ENCODE results near the gene TNRC6C.

The TNRC6C gene

DNA sequence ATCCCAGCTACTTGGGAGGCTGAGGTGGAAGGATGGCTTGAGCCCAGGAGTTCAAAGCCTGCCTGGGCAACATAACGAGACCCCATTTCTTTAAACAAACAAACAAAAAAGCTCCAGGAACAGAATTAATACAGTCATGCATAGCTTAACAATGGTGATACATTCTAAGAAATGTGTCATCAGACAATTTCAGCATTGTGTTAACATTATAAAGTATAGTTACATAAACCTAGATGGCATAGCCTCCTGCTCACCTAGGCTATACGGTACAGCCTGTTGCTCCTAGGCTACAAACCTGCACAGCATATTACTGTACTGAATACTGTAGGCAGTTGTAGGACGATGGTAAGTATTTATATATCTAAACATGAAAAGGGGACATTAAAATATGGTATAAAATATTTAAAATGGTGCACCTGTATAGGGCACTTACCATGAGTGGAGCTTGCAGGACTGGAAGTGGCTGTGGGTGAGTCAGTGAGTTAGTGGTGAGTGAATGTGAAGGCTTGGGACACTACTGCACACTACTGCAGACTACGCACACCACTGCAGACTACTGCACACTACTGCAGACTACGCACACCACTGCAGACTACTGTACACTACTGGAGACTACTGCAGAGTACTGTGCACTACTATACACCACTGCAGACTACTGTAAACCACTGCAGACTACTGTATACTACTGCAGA is 95.4 kb downstream of the TNRC6C start:
- no peak for DNase-seq
- Histone ChIP-seq H3K36me3 (peaks cover 39% of the 10 kb centered on the region), H3K27me3 (no peaks in the 10 kb centered on the region), H3K4me1 (no peaks in the 10 kb centered on the region; the same call in 1 of the 2 replicates), H3K9me3 (no peaks in the 10 kb centered on the region), H3K4me3 (ENCODE audit: low read depth, low read length) (no peak overlapping the region)
- TF ChIP-seq, protein P1, sequence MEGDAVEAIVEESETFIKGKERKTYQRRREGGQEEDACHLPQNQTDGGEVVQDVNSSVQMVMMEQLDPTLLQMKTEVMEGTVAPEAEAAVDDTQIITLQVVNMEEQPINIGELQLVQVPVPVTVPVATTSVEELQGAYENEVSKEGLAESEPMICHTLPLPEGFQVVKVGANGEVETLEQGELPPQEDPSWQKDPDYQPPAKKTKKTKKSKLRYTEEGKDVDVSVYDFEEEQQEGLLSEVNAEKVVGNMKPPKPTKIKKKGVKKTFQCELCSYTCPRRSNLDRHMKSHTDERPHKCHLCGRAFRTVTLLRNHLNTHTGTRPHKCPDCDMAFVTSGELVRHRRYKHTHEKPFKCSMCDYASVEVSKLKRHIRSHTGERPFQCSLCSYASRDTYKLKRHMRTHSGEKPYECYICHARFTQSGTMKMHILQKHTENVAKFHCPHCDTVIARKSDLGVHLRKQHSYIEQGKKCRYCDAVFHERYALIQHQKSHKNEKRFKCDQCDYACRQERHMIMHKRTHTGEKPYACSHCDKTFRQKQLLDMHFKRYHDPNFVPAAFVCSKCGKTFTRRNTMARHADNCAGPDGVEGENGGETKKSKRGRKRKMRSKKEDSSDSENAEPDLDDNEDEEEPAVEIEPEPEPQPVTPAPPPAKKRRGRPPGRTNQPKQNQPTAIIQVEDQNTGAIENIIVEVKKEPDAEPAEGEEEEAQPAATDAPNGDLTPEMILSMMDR (IDR thresholded peaks at IDR 0.05; ENCODE audit: low read depth, low read length), result no peak

DNA sequence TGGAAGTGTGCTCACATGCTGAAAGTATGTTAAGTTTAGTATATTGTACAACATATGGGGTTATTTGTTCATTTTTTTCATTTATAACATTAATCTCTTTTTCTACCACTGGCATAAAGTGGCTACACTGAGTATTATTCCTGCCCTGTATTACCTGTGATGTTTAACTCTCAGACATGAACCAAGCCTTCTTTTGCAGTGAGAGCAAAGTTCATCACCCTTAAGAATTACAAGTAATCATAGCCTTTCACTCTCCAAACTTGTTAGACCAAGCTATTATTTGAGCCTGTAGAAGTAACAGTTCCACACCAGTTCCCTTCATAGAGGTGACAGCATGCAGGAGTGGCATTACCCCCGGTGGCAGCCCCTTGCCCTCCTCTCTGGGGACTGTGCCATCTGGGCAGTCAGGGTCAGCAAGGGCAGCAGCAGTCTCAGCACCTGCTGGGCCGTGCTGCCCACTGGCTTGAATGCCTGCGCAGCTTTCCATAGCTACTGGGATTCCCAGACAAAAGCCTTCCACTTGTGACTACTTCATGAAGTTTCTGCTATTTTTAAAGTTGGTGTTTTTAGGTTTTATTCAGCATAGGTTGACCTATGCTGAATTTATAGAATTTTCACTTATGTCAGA is 98.7 kb downstream of the TNRC6C start:
- no peak for DNase-seq
- Histone ChIP-seq H3K9me3 (no peaks in the 10 kb centered on the region), H3K36me3 (peaks cover 7% of the 10 kb centered on the region), H3K4me1 (no peaks in the 10 kb centered on the region), H3K4me3 (ENCODE audit: low read depth, low read length) (no peak overlapping the region), H3K27me3 (no peaks in the 10 kb centered on the region)
- TF ChIP-seq, protein P1 (IDR thresholded peaks at IDR 0.05; ENCODE audit: low read depth, low read length), result no peak

DNA sequence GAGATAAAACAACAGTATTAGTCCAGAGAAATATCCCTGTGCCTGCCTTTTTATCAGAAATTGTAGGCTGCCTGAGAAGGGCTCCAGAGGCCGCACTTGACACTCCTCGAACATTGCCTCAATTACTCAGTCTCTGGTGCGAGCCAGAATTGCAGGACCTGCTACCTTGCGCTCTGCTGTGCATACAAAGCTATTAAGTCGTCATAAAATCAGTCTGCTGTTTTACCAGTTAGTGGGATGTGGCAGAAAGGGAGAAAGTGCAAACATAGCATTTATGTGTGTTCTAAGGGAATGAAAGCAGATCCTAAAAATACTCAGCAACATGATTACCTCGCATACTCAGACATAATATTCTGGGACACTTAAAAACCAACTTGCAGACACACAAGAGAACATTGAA is 99.5 kb downstream of the TNRC6C start:
- TF ChIP-seq, protein P1 (IDR thresholded peaks at IDR 0.05; ENCODE audit: low read depth, low read length), result no peak
- no peak for DNase-seq
- no peaks in the 10 kb centered on the region for H3K4me1 ChIP-seq
- H3K36me3 ChIP-seq, result peaks cover 7% of the 10 kb centered on the region
- H3K27me3 ChIP-seq, result no peaks in the 10 kb centered on the region
- no peak overlapping the region for H3K4me3 ChIP-seq (ENCODE audit: low read depth, low read length)
- H3K9me3 ChIP-seq, result no peaks in the 10 kb centered on the region

DNA sequence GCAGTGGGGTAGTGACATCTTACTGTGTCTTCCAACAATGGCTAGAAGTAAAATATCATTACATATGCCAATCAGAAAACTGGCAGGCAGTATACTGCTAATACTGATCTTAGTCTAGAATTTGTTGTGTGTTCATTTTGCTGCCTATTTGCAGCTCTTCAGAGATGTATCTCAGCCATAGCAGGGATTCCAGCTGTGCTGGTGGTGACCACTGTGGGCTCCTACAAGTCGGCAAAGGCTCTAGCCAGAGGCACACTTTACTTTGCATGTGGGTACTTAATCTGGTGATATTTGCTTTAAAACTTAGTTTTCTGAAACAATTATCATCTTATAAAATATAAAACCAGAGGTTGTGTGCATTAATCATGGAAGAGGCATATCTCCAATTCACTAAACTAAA is 100.1 kb downstream of the TNRC6C start:
- TF ChIP-seq, protein P1 (IDR thresholded peaks at IDR 0.05; ENCODE audit: low read depth, low read length), result no peak
- Histone ChIP-seq H3K27me3 (no peaks in the 10 kb centered on the region), H3K36me3 (peaks cover 7% of the 10 kb centered on the region), H3K4me1 (no peaks in the 10 kb centered on the region), H3K9me3 (no peaks in the 10 kb centered on the region), H3K4me3 (ENCODE audit: low read depth, low read length) (no peak overlapping the region)
- DNase-seq, result no peak

DNA sequence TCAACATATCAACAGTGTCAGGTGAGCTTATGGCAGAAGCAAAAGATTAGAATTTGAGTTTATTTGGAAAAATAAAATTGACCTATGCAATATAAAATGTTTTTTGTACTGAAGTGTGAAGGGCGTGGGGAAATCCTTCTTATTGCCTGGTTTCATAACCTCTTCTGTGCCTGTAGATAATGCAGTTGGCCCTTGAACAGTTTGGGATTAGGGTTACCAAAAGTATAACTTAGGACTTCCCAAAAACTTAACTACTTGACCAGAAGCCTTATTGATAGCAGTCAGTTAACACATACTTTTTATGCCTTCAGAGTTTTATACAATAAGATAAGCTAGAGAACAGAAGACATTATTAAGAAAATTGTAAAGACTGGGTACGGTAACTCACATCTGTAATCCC is 104.1 kb downstream of the TNRC6C start:
- Histone ChIP-seq H3K4me3 (ENCODE audit: low read depth, low read length) (no peak overlapping the region), H3K4me1 (no peaks in the 10 kb centered on the region), H3K27me3 (no peaks in the 10 kb centered on the region), H3K36me3 (peaks cover 13% of the 10 kb centered on the region), H3K9me3 (no peaks in the 10 kb centered on the region)
- DNase-seq, result no peak
- TF ChIP-seq, protein P1 (IDR thresholded peaks at IDR 0.05; ENCODE audit: low read depth, low read length), result no peak

DNA sequence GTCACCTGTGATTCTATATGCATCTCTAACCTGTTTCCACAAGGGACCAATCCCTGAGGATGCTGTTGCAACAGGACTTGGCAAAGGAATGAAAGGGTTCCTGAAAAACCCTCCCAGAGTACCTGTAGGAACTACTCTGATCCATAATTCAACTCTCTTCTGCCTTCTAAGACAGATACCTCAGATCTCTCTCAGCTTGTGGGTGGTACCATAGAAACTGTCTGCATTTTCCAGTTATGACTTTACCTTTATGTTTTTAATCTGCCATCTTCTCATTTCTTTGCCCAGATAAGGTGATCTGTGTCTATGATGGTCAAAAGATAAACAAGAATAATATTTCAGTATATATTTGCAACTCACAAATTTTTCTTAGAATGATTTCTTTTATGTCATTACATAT is 105.0 kb downstream of the TNRC6C start:
- Histone ChIP-seq H3K9me3 (no peaks in the 10 kb centered on the region), H3K4me1 (no peaks in the 10 kb centered on the region), H3K36me3 (peaks cover 22% of the 10 kb centered on the region), H3K4me3 (ENCODE audit: low read depth, low read length) (no peak overlapping the region), H3K27me3 (no peaks in the 10 kb centered on the region)
- DNase-seq, result no peak
- TF ChIP-seq, protein P1 (IDR thresholded peaks at IDR 0.05; ENCODE audit: low read depth, low read length), result no peak
